PC-9 (cell line): Measurements from ENCODE around the gene TSTD2. TPM values are rescaled to one million over a fixed set of nuclear protein-coding genes. Genes with fewer than 3 reads are reported as not detected.

Experiments
- BruUV-seq: library from RNA; stranded (reverse); fragments of 400-500 nt; replicated peaks from 2 replicates; lab custom pipeline; 2021; lab: Mats Ljungman, UMichigan
- CTCF ChIA-PET: fragments of 300-600 bp; sonication (Branson Sonifier 250); formaldehyde crosslinking; loops from one replicate; lab custom pipeline; 2022; ENCODE audit warnings: antibody characterized with exemption; lab: Charles Lee
- POLR2A ChIA-PET: fragments of 300-600 bp; sonication (Branson Sonifier 250); formaldehyde crosslinking; loops from one replicate; lab custom pipeline; 2022; ENCODE audit warnings: antibody characterized with exemption; ENCODE audit not compliant: unreplicated experiment; lab: Charles Lee
- DNase-seq, 2 experiments: peaks; one replicate each; pipeline versions ENCODE4 v3.0.0 to v3.0.0-alpha.2; 2015 to 2022; ENCODE audit warnings: mixed read lengths in 1 of 2
- H2AFZ ChIP-seq: fragments of 200-600 bp; sonication (generic); 2 replicates; pipeline ENCODE4 v1.8.1; 2017; ENCODE audit warnings: antibody characterized with exemption
- H3F3A ChIP-seq: fragments of 200-600 bp; sonication (generic); 2 replicates; pipeline ENCODE4 v1.8.1; 2017; ENCODE audit warnings: antibody characterized with exemption, mild to moderate bottlenecking, low read depth; ENCODE audit not compliant: insufficient read depth
- H3K27ac ChIP-seq: fragments of 200-600 bp; sonication (generic); 2 replicates; pipeline ENCODE4 v1.6.1; 2016; ENCODE audit warnings: mixed run types
- H3K27me3 ChIP-seq: fragments of 200-600 bp; sonication (generic); 2 replicates; pipeline ENCODE4 v1.6.1; 2016; ENCODE audit warnings: low read depth, mixed run types; ENCODE audit not compliant: insufficient read depth
- H3K36me3 ChIP-seq: fragments of 200-600 bp; sonication (generic); 2 replicates; pipeline ENCODE4 v1.6.1; 2016; ENCODE audit warnings: low read depth, mixed run types
- H3K4me1 ChIP-seq: fragments of 200-600 bp; sonication (generic); replicated peaks from 2 replicates; pipeline ENCODE4 v1.6.1; 2016; ENCODE audit warnings: mixed run types; ENCODE audit not compliant: insufficient read depth
- H3K4me2 ChIP-seq: fragments of 200-600 bp; sonication (generic); 2 replicates; pipeline ENCODE4 v1.6.1; 2017; ENCODE audit warnings: mixed run types
- H3K4me3 ChIP-seq: fragments of 200-600 bp; sonication (generic); 2 replicates; pipeline ENCODE4 v1.6.1; 2016; ENCODE audit warnings: mixed run types
- H3K79me2 ChIP-seq: fragments of 200-600 bp; sonication (generic); 2 replicates; pipeline ENCODE4 v1.6.1; 2017; ENCODE audit warnings: low read depth, mixed run types
- H3K9me2 ChIP-seq: fragments of 200-600 bp; sonication (generic); 2 replicates; pipeline ENCODE4 v1.8.1; 2017; ENCODE audit warnings: mild to moderate bottlenecking; ENCODE audit not compliant: insufficient read depth
- H3K9me3 ChIP-seq: fragments of 200-600 bp; sonication (generic); 2 replicates; pipeline ENCODE4 v1.8.1; 2016; ENCODE audit warnings: low read depth; ENCODE audit not compliant: insufficient read depth
- H4K20me1 ChIP-seq: fragments of 200-600 bp; sonication (generic); 2 replicates; pipeline ENCODE4 v1.8.1; 2017; ENCODE audit not compliant: insufficient read depth
- CTCF ChIP-seq: fragments of 200-600 bp; sonication (generic); conservative IDR thresholded peaks from 2 replicates; pipeline ENCODE4 v1.6.1; 2017; ENCODE audit warnings: mixed run types, antibody characterized with exemption, mild to moderate bottlenecking, moderate library complexity
- EZH2 ChIP-seq: fragments of 200-600 bp; sonication (generic); IDR thresholded peaks from 2 replicates; pipeline ENCODE4 v1.8.0; 2017; ENCODE audit warnings: antibody characterized with exemption, low read depth
- intact Hi-C: fragments of 100-400 bp; cut with micrococcal nuclease; formaldehyde crosslinking; loops from one replicate; pipeline ENCODE4 v1.10.0; 2022; ENCODE audit not compliant: unreplicated experiment
- total RNA-seq: library from RNA; stranded (reverse); gene quantifications from 2 replicates; pipeline ENCODE4 v1.2.3, GENCODE V29; 2021

Gene TSTD2
- total RNA-seq, 1 experiment from 2014 or later, result 17.0 TPM

- DNase-seq, result no peak
- no peaks in the 10 kb centered on the region for H3K9me3 ChIP-seq
- BruUV-seq, result no TSS peak
- no peaks in the 10 kb centered on the region for H3K9me2 ChIP-seq
- no peak overlapping the region for H3K4me2 ChIP-seq
- POLR2A ChIA-PET, result no interaction called here
- TF ChIP-seq CTCF (no peak), EZH2 (no peak)
- H3K4me3 ChIP-seq, result no peak overlapping the region
- no peak overlapping the region for H3K27ac ChIP-seq
- no peaks in the 10 kb centered on the region for H3K36me3 ChIP-seq
- H3F3A ChIP-seq, result no peaks in the 10 kb centered on the region
- no peak overlapping the region for H2AFZ ChIP-seq
- H3K27me3 ChIP-seq, result no peaks in the 10 kb centered on the region
- H4K20me1 ChIP-seq, result no peaks in the 10 kb centered on the region
- intact Hi-C loops, result no loop called here
- H3K79me2 ChIP-seq, result no peaks in the 10 kb centered on the region
- CTCF ChIA-PET, result no interaction called here
- no peaks in the 10 kb centered on the region for H3K4me1 ChIP-seq
Observed at GRCh38 chr9:97567894-97568202, 65.3 kb downstream of the TSTD2 start.

GRCh38 chr9:97567182-97567893, 65.8 kb downstream of the TSTD2 start:
- no TSS peak for BruUV-seq
- H3K27ac ChIP-seq, result no peak overlapping the region
- H3K79me2 ChIP-seq, result no peaks in the 10 kb centered on the region
- H3K9me2 ChIP-seq, result no peaks in the 10 kb centered on the region
- no peak for TF ChIP-seq EZH2
- TF ChIP-seq CTCF, result no peak
- no peak overlapping the region for H3K4me3 ChIP-seq
- no peaks in the 10 kb centered on the region for H3K27me3 ChIP-seq
- ChIA-PET POLR2A (no interaction called here), CTCF (interaction anchor here (0.6 kb wide), 2 partner anchors 66 to 98 kb away, joined by 3 read pairs; partner anchors contain the start of gene TSTD2)
- intact Hi-C loops, result no loop called here
- no peak overlapping the region for H2AFZ ChIP-seq
- H3F3A ChIP-seq, result no peaks in the 10 kb centered on the region
- no peak for DNase-seq
- no peaks in the 10 kb centered on the region for H3K9me3 ChIP-seq
- no peaks in the 10 kb centered on the region for H4K20me1 ChIP-seq
- no peaks in the 10 kb centered on the region for H3K36me3 ChIP-seq
- no peak overlapping the region for H3K4me2 ChIP-seq
- H3K4me1 ChIP-seq, result no peaks in the 10 kb centered on the region

GRCh38 chr9:97565262-97565661, 67.9 kb downstream of the TSTD2 start:
- ChIA-PET POLR2A (interaction anchor here (0.7 kb wide), 1 partner anchor 28 kb away, joined by 7 read pairs; no protein-coding TSS in a partner anchor), CTCF (no interaction called here)
- H4K20me1 ChIP-seq, result no peaks in the 10 kb centered on the region
- no peak overlapping the region for H3K4me3 ChIP-seq
- BruUV-seq, result no TSS peak
- intact Hi-C loops, result no loop called here
- H3F3A ChIP-seq, result no peaks in the 10 kb centered on the region
- no peaks in the 10 kb centered on the region for H3K79me2 ChIP-seq
- no peaks in the 10 kb centered on the region for H3K36me3 ChIP-seq
- no peaks in the 10 kb centered on the region for H3K27me3 ChIP-seq
- no peaks in the 10 kb centered on the region for H3K4me1 ChIP-seq
- no peak overlapping the region for H3K4me2 ChIP-seq
- TF ChIP-seq EZH2 (no peak), CTCF (no peak)
- H3K9me2 ChIP-seq, result no peaks in the 10 kb centered on the region
- no peak overlapping the region for H3K27ac ChIP-seq
- H3K9me3 ChIP-seq, result no peaks in the 10 kb centered on the region
- H2AFZ ChIP-seq, result no peak overlapping the region
- DNase-seq, result no peak
